Measurements from ENCODE around the gene REPIN1. TPM values are rescaled to one million over a fixed set of nuclear protein-coding genes. Genes with fewer than 3 reads are reported as not detected.

REPIN1 gene
- total RNA-seq, 1 experiment from 2014 or later: 124 TPM

- ChIA-PET POLR2A (ENCODE audit: unreplicated experiment) (no interaction called here), CTCF (no interaction called here)
- no TSS peak for BruUV-seq (replicated peaks)
- TF ChIP-seq, protein P1, sequence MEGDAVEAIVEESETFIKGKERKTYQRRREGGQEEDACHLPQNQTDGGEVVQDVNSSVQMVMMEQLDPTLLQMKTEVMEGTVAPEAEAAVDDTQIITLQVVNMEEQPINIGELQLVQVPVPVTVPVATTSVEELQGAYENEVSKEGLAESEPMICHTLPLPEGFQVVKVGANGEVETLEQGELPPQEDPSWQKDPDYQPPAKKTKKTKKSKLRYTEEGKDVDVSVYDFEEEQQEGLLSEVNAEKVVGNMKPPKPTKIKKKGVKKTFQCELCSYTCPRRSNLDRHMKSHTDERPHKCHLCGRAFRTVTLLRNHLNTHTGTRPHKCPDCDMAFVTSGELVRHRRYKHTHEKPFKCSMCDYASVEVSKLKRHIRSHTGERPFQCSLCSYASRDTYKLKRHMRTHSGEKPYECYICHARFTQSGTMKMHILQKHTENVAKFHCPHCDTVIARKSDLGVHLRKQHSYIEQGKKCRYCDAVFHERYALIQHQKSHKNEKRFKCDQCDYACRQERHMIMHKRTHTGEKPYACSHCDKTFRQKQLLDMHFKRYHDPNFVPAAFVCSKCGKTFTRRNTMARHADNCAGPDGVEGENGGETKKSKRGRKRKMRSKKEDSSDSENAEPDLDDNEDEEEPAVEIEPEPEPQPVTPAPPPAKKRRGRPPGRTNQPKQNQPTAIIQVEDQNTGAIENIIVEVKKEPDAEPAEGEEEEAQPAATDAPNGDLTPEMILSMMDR (conservative IDR thresholded peaks at IDR 0.05; ENCODE audit: low read depth, low read length): no peak
- TF ChIP-seq EZH2phosphoT487 (IDR thresholded peaks at IDR 0.05; ENCODE audit: borderline replicate concordance, low read length): no peak
- no peak for TF ChIP-seq EZH2 (IDR thresholded peaks at IDR 0.05; ENCODE audit: low read length, unreplicated experiment)
- DNase-seq (no peak), ATAC-seq (no peak)
- intact Hi-C loops (cut with micrococcal nuclease): no loop called here
- Histone ChIP-seq H4K20me1 (ENCODE audit: low read length) (no peaks in the 10 kb centered on the region), H3K27ac (ENCODE audit: low read length) (no peak overlapping the region), H3K4me1 (ENCODE audit: insufficient read depth, low read length) (0 out of 2 replicates have a peak, but pooled peaks cover 8% of the 10 kb centered on the region), H3K36me3 (ENCODE audit: low read depth, low read length) (no peaks in the 10 kb centered on the region), H3K9ac (ENCODE audit: low read length) (no peak overlapping the region), H3K4me2 (ENCODE audit: low read length) (no peak overlapping the region), H3K9me2 (replicated peaks; ENCODE audit: low read length) (no peaks in the 10 kb centered on the region), H3K9me3 (ENCODE audit: low read length) (no peaks in the 10 kb centered on the region), H3K79me2 (ENCODE audit: low read length) (no peaks in the 10 kb centered on the region), H3K4me3 (ENCODE audit: low read length) (no peak overlapping the region), H2AFZ (ENCODE audit: low read length) (no peak overlapping the region), H3K27me3 (ENCODE audit: low read length) (no peaks in the 10 kb centered on the region), H3F3A (ENCODE audit: low read length, unreplicated experiment) (no peaks in the 10 kb centered on the region)
Measured at GRCh38 chr7:150361807-150362621, 6.6 kb upstream of the REPIN1 start.

DNA sequence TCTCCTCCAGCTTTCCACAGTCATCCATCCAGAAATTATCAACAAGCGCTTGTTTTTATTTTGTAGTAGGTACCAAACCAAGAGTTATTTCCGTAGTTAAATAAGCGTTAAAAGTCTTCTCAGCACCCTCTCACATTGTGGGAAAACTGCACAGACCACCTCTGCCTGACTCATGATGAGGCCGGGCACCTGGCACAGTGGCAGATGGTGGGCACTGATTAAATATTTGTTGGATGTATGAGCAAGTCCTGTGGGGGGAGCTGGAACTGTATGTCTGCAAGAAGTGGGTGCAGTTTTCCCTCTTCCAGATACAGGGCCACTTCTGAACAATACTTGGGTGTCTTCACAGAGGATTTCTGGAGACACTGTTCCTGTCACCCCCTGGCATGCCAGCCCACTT, 5.3 kb upstream of the REPIN1 start:
- H3K9me3 ChIP-seq (ENCODE audit: low read length): no peaks in the 10 kb centered on the region
- H3K36me3 ChIP-seq (ENCODE audit: low read depth, low read length): no peaks in the 10 kb centered on the region
- ChIA-PET POLR2A (ENCODE audit: unreplicated experiment) (no interaction called here), CTCF (no interaction called here)
- TF ChIP-seq EZH2 (IDR thresholded peaks at IDR 0.05; ENCODE audit: low read length, unreplicated experiment) (no peak), EZH2phosphoT487 (IDR thresholded peaks at IDR 0.05; ENCODE audit: borderline replicate concordance, low read length) (no peak)
- TF ChIP-seq, protein P1 (conservative IDR thresholded peaks at IDR 0.05; ENCODE audit: low read depth, low read length): no peak
- no peaks in the 10 kb centered on the region for H3K27me3 ChIP-seq (ENCODE audit: low read length)
- H3K27ac ChIP-seq (ENCODE audit: low read length): no peak overlapping the region
- intact Hi-C loops (cut with micrococcal nuclease): no loop called here
- no peak overlapping the region for H3K4me2 ChIP-seq (ENCODE audit: low read length)
- H2AFZ ChIP-seq (ENCODE audit: low read length): no peak overlapping the region
- peaks cover 17% of the 10 kb centered on the region for H3K4me1 ChIP-seq (ENCODE audit: insufficient read depth, low read length)
- no peak overlapping the region for H3K4me3 ChIP-seq (ENCODE audit: low read length)
- BruUV-seq (replicated peaks): no TSS peak
- H3F3A ChIP-seq (ENCODE audit: low read length, unreplicated experiment): no peaks in the 10 kb centered on the region
- no peaks in the 10 kb centered on the region for H3K9me2 ChIP-seq (replicated peaks; ENCODE audit: low read length)
- no peaks in the 10 kb centered on the region for H4K20me1 ChIP-seq (ENCODE audit: low read length)
- DNase-seq (peak; percentile 38), ATAC-seq (no peak)
- H3K9ac ChIP-seq (ENCODE audit: low read length): no peak overlapping the region
- no peaks in the 10 kb centered on the region for H3K79me2 ChIP-seq (ENCODE audit: low read length)

DNA sequence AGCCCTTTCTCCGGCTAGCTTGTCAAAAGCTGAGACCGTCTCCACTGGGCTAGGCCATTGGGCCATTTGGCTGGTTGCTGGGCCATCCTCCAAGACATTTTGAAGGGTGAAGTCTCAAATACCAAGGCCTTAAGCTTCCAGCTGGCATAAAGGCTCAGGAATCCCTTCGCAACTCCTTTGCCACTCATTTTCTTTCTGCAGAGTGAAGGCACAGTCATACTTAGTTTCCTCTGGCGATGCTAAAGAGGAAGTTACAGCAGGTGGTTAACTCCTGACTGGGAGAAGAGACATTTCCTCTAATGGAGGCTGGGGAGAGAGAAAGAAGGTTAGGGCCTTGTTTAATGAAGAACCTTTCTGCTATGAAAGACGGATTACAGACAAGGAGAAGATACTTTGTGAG, 4.8 kb upstream of the REPIN1 start:
- no peak for DNase-seq
- no peaks in the 10 kb centered on the region for H3F3A ChIP-seq (ENCODE audit: low read length, unreplicated experiment)
- H4K20me1 ChIP-seq (ENCODE audit: low read length): no peaks in the 10 kb centered on the region
- H2AFZ ChIP-seq (ENCODE audit: low read length): no peak overlapping the region
- H3K36me3 ChIP-seq (ENCODE audit: low read depth, low read length): no peaks in the 10 kb centered on the region
- no TSS peak for BruUV-seq (replicated peaks)
- no peaks in the 10 kb centered on the region for H3K9me3 ChIP-seq (ENCODE audit: low read length)
- no peaks in the 10 kb centered on the region for H3K27me3 ChIP-seq (ENCODE audit: low read length)
- no peaks in the 10 kb centered on the region for H3K9me2 ChIP-seq (replicated peaks; ENCODE audit: low read length)
- intact Hi-C loops (cut with micrococcal nuclease): no loop called here
- H3K9ac ChIP-seq (ENCODE audit: low read length): no peak overlapping the region
- no peak overlapping the region for H3K4me2 ChIP-seq (ENCODE audit: low read length)
- H3K27ac ChIP-seq (ENCODE audit: low read length): no peak overlapping the region
- POLR2A ChIA-PET (ENCODE audit: unreplicated experiment): no interaction called here
- peaks cover 17% of the 10 kb centered on the region for H3K4me1 ChIP-seq (ENCODE audit: insufficient read depth, low read length)
- TF ChIP-seq, protein P1 (conservative IDR thresholded peaks at IDR 0.05; ENCODE audit: low read depth, low read length): no peak
- TF ChIP-seq EZH2 (IDR thresholded peaks at IDR 0.05; ENCODE audit: low read length, unreplicated experiment): no peak
- no peak for TF ChIP-seq EZH2phosphoT487 (IDR thresholded peaks at IDR 0.05; ENCODE audit: borderline replicate concordance, low read length)
- peaks cover 3% of the 10 kb centered on the region for H3K79me2 ChIP-seq (ENCODE audit: low read length)
- no peak for ATAC-seq
- H3K4me3 ChIP-seq (ENCODE audit: low read length): no peak overlapping the region
- CTCF ChIA-PET: no interaction called here
